ENCODE data around the gene FBXO3.

GRCh38 chr11:33779849-33780528 is 5.7 kb upstream of the FBXO3 start:
- TF ChIP-seq SP1 (IDR thresholded peaks at IDR 0.05; ENCODE audit: low read depth) (no peak), EZH2 (IDR thresholded peaks at IDR 0.05) (no peak), EZH2phosphoT487 (IDR thresholded peaks at IDR 0.05; ENCODE audit: borderline replicate concordance) (no peak), CTCF (IDR thresholded peaks at IDR 0.05 in 2 of 3, conservative IDR thresholded peaks at IDR 0.05 in 1 of 3; ENCODE audit: borderline replicate concordance in 1 of 3, insufficient read depth in 1 of 3, low read depth in 2 of 3, low read length in 2 of 3) (no peak), SRF (IDR thresholded peaks at IDR 0.05; ENCODE audit: low read depth) (no peak), MAX (IDR thresholded peaks at IDR 0.05) (no peak), SIN3A (IDR thresholded peaks at IDR 0.05; ENCODE audit: low read depth) (no peak), POLR2AphosphoS5 (IDR thresholded peaks at IDR 0.05; ENCODE audit: low read depth, low read length) (no peak), TCF7L2 (IDR thresholded peaks at IDR 0.05; ENCODE audit: borderline replicate concordance, extremely low read depth, insufficient read depth, insufficient read length) (no peak), JUND (IDR thresholded peaks at IDR 0.05) (no peak)
